GM12873 (cell line): ENCODE data around the gene PLCB1.

Experiments
- CTCF ChIP-seq: IDR thresholded peaks from 2 replicates; pipeline ENCODE4 v1.5.1; 2012; ENCODE audit warnings: low read depth, mild to moderate bottlenecking, moderate library complexity, low read length, control low read depth; ENCODE audit not compliant: insufficient read depth; ENCODE audit errors: missing control alignments

Gene PLCB1

DNA sequence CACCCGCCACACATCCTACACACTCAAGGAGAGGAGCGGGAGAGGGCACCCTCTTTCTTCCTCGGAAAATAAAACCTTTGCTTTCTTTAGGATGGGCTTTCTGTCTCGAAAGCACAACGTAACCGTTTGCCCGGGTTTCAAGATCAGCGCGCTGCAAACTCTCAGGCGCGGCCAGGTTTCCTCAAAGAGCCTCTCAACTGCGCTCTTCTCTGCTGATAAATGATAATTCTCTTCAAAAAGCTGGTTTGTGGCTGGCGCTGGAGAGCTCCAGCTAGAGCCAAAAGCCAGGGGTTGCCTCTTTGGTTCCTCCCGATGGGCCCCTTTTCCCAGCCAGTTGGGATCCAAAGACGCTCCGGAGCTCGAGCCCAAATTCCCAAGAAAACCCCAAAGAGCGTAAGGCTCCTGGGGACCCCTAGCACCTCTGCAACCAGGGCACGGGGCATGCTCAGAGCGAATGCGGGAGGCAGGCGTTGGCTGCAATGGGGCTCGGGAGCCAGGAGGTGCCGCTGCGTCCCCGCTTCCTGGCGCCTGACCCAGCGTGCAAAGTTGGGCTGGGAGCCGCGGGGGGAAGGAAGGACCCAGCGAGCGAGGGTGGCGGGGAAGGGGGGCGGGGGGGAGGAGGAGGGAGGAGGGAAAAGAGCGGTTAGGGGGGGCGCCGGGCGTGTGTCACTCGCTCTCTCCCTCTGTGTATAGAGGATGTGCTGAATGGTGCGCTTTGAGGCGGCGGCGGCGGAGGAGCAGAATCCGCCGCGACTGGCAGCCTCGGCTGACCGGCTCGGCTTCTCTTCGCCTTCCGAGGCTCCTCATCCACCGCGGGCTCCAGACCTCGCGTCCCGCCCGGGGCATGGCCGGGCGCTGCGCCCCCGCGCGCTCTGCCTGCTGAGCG is at the start of gene PLCB1:
Gene PLCB1 (plus strand): TSS at position 669 of the 886 bp plus-strand sequence. CDS start 386 bp downstream, outside the sequence.
- TF ChIP-seq CTCF, result peak; percentile 88

DNA sequence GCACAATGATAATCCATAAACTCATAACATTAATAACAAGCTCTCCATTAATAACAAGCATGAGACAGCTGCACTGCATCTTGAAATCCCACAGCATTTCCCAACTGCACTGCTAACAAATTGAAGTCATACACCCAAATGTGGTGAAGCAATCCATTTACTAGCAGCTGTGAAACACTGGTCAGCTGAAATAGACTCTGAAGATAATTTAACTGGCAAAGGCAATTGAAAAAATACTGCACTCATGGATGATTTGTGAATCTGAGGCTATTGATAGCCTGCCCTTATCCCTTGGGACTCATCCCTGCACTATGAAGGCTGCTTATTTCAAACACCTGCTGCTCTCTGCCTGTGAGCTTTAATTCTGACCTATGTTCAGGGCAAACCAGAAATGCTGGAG is 49.1 kb upstream of the PLCB1 start:
- TF ChIP-seq CTCF, result no peak

DNA sequence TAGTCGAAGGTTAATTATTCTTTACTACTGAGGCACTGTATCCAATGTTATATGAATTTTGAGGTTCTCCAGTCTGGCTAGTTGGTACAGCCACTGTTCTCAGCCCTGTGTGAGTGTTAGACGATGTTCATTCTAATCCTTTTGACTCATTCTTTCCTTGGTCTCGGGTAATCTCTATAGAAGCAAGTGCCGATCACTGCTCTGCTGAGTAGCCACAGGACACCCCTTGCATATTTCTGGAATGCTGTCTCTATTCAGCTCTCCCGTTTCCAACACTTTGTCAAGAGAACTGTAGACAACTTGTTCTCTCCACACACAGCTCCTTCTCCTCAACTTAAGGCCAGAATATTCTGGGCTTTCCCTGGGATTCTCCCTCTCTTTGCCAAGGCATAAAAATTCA is 42.4 kb upstream of the PLCB1 start:
- TF ChIP-seq CTCF, result no peak

DNA sequence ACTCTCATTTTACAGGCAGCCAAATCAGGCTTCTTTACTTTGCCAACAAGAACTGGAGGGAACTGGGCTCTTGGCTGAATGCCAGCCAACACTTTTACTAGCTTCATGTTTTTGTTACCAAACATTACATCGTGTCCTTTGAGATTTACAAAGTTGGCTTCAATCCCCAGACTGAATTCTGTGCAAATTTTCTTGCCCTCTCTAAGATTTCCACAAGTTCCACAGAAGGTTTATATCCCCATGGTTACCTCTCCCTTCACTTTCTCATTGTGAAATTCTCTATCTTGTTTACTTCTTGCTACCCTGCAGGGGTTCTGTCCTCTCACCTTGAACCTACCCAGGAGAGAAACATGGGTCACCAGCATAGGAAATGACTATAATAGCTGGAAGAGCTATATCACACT is 37.6 kb upstream of the PLCB1 start:
- TF ChIP-seq CTCF, result no peak

GRCh38 chr20:8094850-8095249 is 37.2 kb upstream of the PLCB1 start:
- TF ChIP-seq CTCF, result no peak

GRCh38 chr20:8095648-8096572 is 36.2 kb upstream of the PLCB1 start:
- no peak for TF ChIP-seq CTCF

- no peak for TF ChIP-seq CTCF
Measured at GRCh38 chr20:8097307-8097706, 34.8 kb upstream of the PLCB1 start.
